ENCODE data around the gene PDE10A. TPM values are rescaled to one million over a fixed set of nuclear protein-coding genes. Genes with fewer than 3 reads are reported as not detected.

The PDE10A gene
- total and polyA plus RNA-seq, 9 of the 15 experiments (the other 6 are each of a cell fraction or from before 2014, with no cell fraction given), result 0.04 TPM; not detected in 8

- Histone ChIP-seq H3K9me3 (replicated peaks; ENCODE audit: control insufficient read depth, insufficient read depth, low read depth, low read length) (no peaks in the 10 kb centered on the region), H4K20me1 (replicated peaks; ENCODE audit: control insufficient read depth, insufficient read depth, low read length) (no peaks in the 10 kb centered on the region), H3K9ac (ENCODE audit: insufficient read depth in 1 of 2, low read depth in 2 of 2, low read length in 2 of 2) (no peak overlapping the region), H3K9me1 (ENCODE audit: control insufficient read depth, insufficient read depth, low read length) (no peaks in the 10 kb centered on the region), H3K4me3 (no peak overlapping the region), H2AFZ (ENCODE audit: low read depth, low read length) (no peak overlapping the region), H3K27ac (ENCODE audit: extremely low read depth, low read depth, low read length) (no peak overlapping the region), H3K79me2 (ENCODE audit: control insufficient read depth, insufficient read depth, low read length) (no peaks in the 10 kb centered on the region), H3K27me3 (ENCODE audit: control insufficient read depth in 2 of 2, insufficient read depth in 2 of 2, low read length in 2 of 2) (no peaks in the 10 kb centered on the region), H3K36me3 (ENCODE audit: control insufficient read depth, insufficient read depth, low read length) (no peaks in the 10 kb centered on the region), H3K4me1 (replicated peaks in 1 of 2; ENCODE audit: control insufficient read depth in 2 of 2, insufficient read depth in 2 of 2, low read length in 2 of 2) (no peaks in the 10 kb centered on the region), H3K4me2 (ENCODE audit: insufficient read depth, low read length) (no peak overlapping the region)
- ChIA-PET CTCF (ENCODE audit: low intra/inter-chr PET ratio) (no interaction called here), POLR2A (no interaction called here)
- WGBS (ENCODE audit: insufficient coverage, low coverage, missing lambda C conversion rate), result 0% methylated on average over 2 of the region's 2 CpGs
- no TSS peak for BruUV-seq (replicated peaks)
- intact Hi-C loops (cut with micrococcal nuclease), result no loop called here
- no peak for DNase-seq (ENCODE audit: extremely low read depth in 1 of 4, low spot score in 3 of 4)
- in situ Hi-C loops (cut with MboI), result no loop called here
- no peak for ATAC-seq
- no peak for FAIRE-seq
- TF ChIP-seq ZNF511 (CRISPR knock-in tag; IDR thresholded peaks at IDR 0.05) (no peak), SAFB2 (IDR thresholded peaks at IDR 0.05; ENCODE audit: borderline replicate concordance, low read depth, low read length, severe bottlenecking) (no peak), CHAMP1 (IDR thresholded peaks at IDR 0.05) (no peak), MCM5 (IDR thresholded peaks at IDR 0.05; ENCODE audit: low read depth) (no peak), CBX8 (IDR thresholded peaks at IDR 0.05; ENCODE audit: borderline replicate concordance, extremely low read depth, low read depth, low read length, poor library complexity, severe bottlenecking) (no peak), PTRF (tag; IDR thresholded peaks at IDR 0.05) (no peak), POLR2A (conservative IDR thresholded peaks at IDR 0.05) (no peak), ZNF140 (CRISPR knock-in tag; IDR thresholded peaks at IDR 0.05) (no peak), SMARCE1 (IDR thresholded peaks at IDR 0.05) (no peak), NR2F6 (CRISPR knock-in tag; IDR thresholded peaks at IDR 0.05) (no peak), ATF6 (CRISPR knock-in tag; IDR thresholded peaks at IDR 0.05) (no peak)
Observed at GRCh38 chr6:165638530-165638929, 24.5 kb downstream of the PDE10A start.
